HEK293T (cell line): ENCODE results near the gene PPP3R1.

Experiments used
- BHLHE40 ChIP-seq: fragments of 450-650 bp; IDR thresholded peaks from 2 replicates; pipeline ENCODE4 v1.6.1; 2016; ENCODE audit warnings: mild to moderate bottlenecking, moderate library complexity, borderline replicate concordance
- ELF4 ChIP-seq: fragments of 450-650 bp; IDR thresholded peaks from 2 replicates; pipeline ENCODE4 v1.6.1; 2017; ENCODE audit warnings: antibody characterized with exemption
- FOXA1 ChIP-seq: fragments of 450-650 bp; IDR thresholded peaks from 2 replicates; pipeline ENCODE4 v1.6.1; 2016; ENCODE audit warnings: mild to moderate bottlenecking
- FOXK2 ChIP-seq: fragments of 450-650 bp; IDR thresholded peaks from 2 replicates; pipeline ENCODE4 v1.6.1; 2016; ENCODE audit warnings: mild to moderate bottlenecking
- FOXM1 ChIP-seq: fragments of 450-650 bp; IDR thresholded peaks from 2 replicates; pipeline ENCODE4 v1.6.1; 2017; ENCODE audit warnings: mild to moderate bottlenecking, borderline replicate concordance
- HDGF ChIP-seq: fragments of 450-650 bp; IDR thresholded peaks from 2 replicates; pipeline ENCODE4 v1.6.1; 2017; ENCODE audit warnings: antibody characterized with exemption, borderline replicate concordance
- L3MBTL2 ChIP-seq: fragments of 450-650 bp; conservative IDR thresholded peaks from 2 replicates; pipeline ENCODE4 v1.6.1; 2016; ENCODE audit warnings: mild to moderate bottlenecking
- LEF1 ChIP-seq: fragments of 450-650 bp; IDR thresholded peaks from 2 replicates; pipeline ENCODE4 v1.6.1; 2017; ENCODE audit warnings: mild to moderate bottlenecking, borderline replicate concordance
- NFRKB ChIP-seq: fragments of 450-650 bp; IDR thresholded peaks from 2 replicates; pipeline ENCODE4 v1.6.1; 2016; ENCODE audit warnings: mild to moderate bottlenecking, moderate library complexity
- SP1 ChIP-seq: fragments of 450-650 bp; IDR thresholded peaks from 2 replicates; pipeline ENCODE4 v1.6.1; 2017
- TARDBP ChIP-seq: fragments of 450-650 bp; IDR thresholded peaks from 2 replicates; pipeline ENCODE4 v1.6.1; 2016

GRCh38 chr2:68203587-68203986 is 48.7 kb downstream of the PPP3R1 start:
- TF ChIP-seq HDGF, result no peak
- no peak for TF ChIP-seq LEF1
- TF ChIP-seq TARDBP, result no peak
- no peak for TF ChIP-seq BHLHE40
- TF ChIP-seq FOXM1, result no peak
- TF ChIP-seq SP1, result no peak
- TF ChIP-seq FOXK2, result no peak
- no peak for TF ChIP-seq FOXA1
- TF ChIP-seq NFRKB, result no peak
- TF ChIP-seq ELF4, result no peak
- TF ChIP-seq L3MBTL2, result no peak
